Testis (tissue), 3 donors: Measurements from ENCODE around the gene DOC2A. TPM values are rescaled to one million over a fixed set of nuclear protein-coding genes. Genes with fewer than 3 reads are reported as not detected.

ENCODE experiments used
- DNase-seq: peaks from one replicate; pipeline ENCODE4 v3.0.0-alpha.2; 2019
- H3K27ac ChIP-seq, 2 donors: fragments of 200-600 bp; sonication (generic); one replicate each; pipeline ENCODE4 v1.5.1; 2019
- H3K27me3 ChIP-seq: fragments of 200-600 bp; sonication (generic); one replicate; pipeline ENCODE4 v1.5.1; 2019
- H3K36me3 ChIP-seq: fragments of 200-600 bp; sonication (generic); one replicate; pipeline ENCODE4 v1.5.1; 2017; ENCODE audit warnings: low read depth; ENCODE audit errors: missing control alignments
- H3K4me1 ChIP-seq: fragments of 200-600 bp; sonication (generic); one replicate; pipeline ENCODE4 v1.5.1; 2019
- H3K4me3 ChIP-seq, 2 donors: fragments of 200-600 bp; sonication (generic); one replicate each; pipeline ENCODE4 v1.5.1; 2017 to 2019
- H3K9me3 ChIP-seq: fragments of 200-600 bp; sonication (generic); one replicate; pipeline ENCODE4 v1.5.1; 2017
- CTCF ChIP-seq, 3 experiments: fragments of 450-650 bp in 2 of 3; fragments of 200-600 bp in 1 of 3; sonication (generic) in 1 of 3; IDR thresholded peaks; one replicate each; pipeline ENCODE4 v1.5.1; 2016 to 2019; ENCODE audit warnings: antibody characterized with exemption in 3 of 3, mild to moderate bottlenecking in 2 of 3, moderate library complexity in 1 of 3
- POLR2A ChIP-seq: fragments of 450-650 bp; IDR thresholded peaks from one replicate; pipeline ENCODE4 v1.6.1; 2017; ENCODE audit warnings: antibody characterized with exemption, mild to moderate bottlenecking, moderate library complexity
- WGBS, 2 donors: methylation state at CpG; one replicate each; pipeline ENCODE4 v1.1.5; 2018; 5-methylcytosine and 5-hydroxymethylcytosine counted together
- intact Hi-C: fragments of 100-400 bp; cut with DNase I; formaldehyde crosslinking; loops from one replicate; pipeline ENCODE4 v1.15.1; 2023; ENCODE audit warnings: low total_unique reads
- polyA plus RNA-seq: library from polyadenylated mRNA; stranded (reverse); fragments of 350-450 nt; fragmentation: Illumina TruSeq; extraction: RNeasy Lipid Tissue Mini Kit (QIAGEN cat#74804); gene quantifications from one replicate; pipeline ENCODE4 v1.2.3, GENCODE V29; 2014; ENCODE audit warnings: low read depth, low replicate concordance; ENCODE audit not compliant: insufficient read depth
- total RNA-seq, 2 donors: library from RNA; depleted of rRNA; stranded (reverse); fragments of >200 nt; gene quantifications; one replicate each; pipeline ENCODE4 v1.2.3, GENCODE V29; 2016

Gene DOC2A
- total and polyA plus RNA-seq, 3 donors from 2014 or later, result 28.3 to 75.1 (median 45.3) TPM

GRCh38 chr16:29993903-29994599 is 16.8 kb downstream of the DOC2A start:
- peak overlapping the region in 1 of 2 donors; percentile 90 for H3K27ac ChIP-seq
- no peaks in the 10 kb centered on the region for H3K9me3 ChIP-seq
- peaks cover 17% of the 10 kb centered on the region for H3K4me1 ChIP-seq
- intact Hi-C loops, result no loop called here
- no peaks in the 10 kb centered on the region for H3K27me3 ChIP-seq
- DNase-seq, result no peak
- H3K36me3 ChIP-seq, result no peaks in the 10 kb centered on the region
- TF ChIP-seq CTCF (IDR thresholded peaks at IDR 0.05) (no peak), POLR2A (no peak)
- WGBS, 2 donors, result 84 to 89% methylated on average over 9 of the region's 9 CpGs
- no peak overlapping the region for H3K4me3 ChIP-seq

- TF ChIP-seq POLR2A (no peak), CTCF (IDR thresholded peaks at IDR 0.05) (no peak)
- H3K4me3 ChIP-seq, result no peak overlapping the region
- DNase-seq, result no peak
- WGBS, 2 donors, result 85 to 88% methylated on average over 18 to 25 of the region's 25 CpGs
- no peaks in the 10 kb centered on the region for H3K27me3 ChIP-seq
- peaks cover 17% of the 10 kb centered on the region for H3K4me1 ChIP-seq
- H3K9me3 ChIP-seq, result no peaks in the 10 kb centered on the region
- no peaks in the 10 kb centered on the region for H3K36me3 ChIP-seq
- intact Hi-C loops, result no loop called here
- H3K27ac ChIP-seq, result no peak overlapping the region
Measured at GRCh38 chr16:29993191-29993902, 17.5 kb downstream of the DOC2A start.

- no peaks in the 10 kb centered on the region for H3K9me3 ChIP-seq
- no peaks in the 10 kb centered on the region for H3K36me3 ChIP-seq
- 47 to 51% methylated on average over 7 of the region's 7 CpGs for WGBS, 2 donors
- TF ChIP-seq CTCF (IDR thresholded peaks at IDR 0.05), result no peak
- TF ChIP-seq POLR2A, result no peak
- no peak overlapping the region for H3K4me3 ChIP-seq
- intact Hi-C loops, result no loop called here
- no peaks in the 10 kb centered on the region for H3K27me3 ChIP-seq
- peak; percentile 56 for DNase-seq
- peak overlapping the region in 1 of 2 donors; percentile 47 for H3K27ac ChIP-seq
- peaks cover 17% of the 10 kb centered on the region for H3K4me1 ChIP-seq
Measured at GRCh38 chr16:29992344-29992967, 18.4 kb downstream of the DOC2A start.

GRCh38 chr16:29991571-29991904 is 19.3 kb downstream of the DOC2A start:
- DNase-seq, result no peak
- intact Hi-C loops, result no loop called here
- Histone ChIP-seq H3K4me3 (no peak overlapping the region), H3K36me3 (no peaks in the 10 kb centered on the region), H3K9me3 (no peaks in the 10 kb centered on the region), H3K27ac (peak overlapping the region in 1 of 2 donors; percentile 47), H3K27me3 (no peaks in the 10 kb centered on the region), H3K4me1 (peaks cover 13% of the 10 kb centered on the region)
- TF ChIP-seq POLR2A, result no peak
- no peak for TF ChIP-seq CTCF (IDR thresholded peaks at IDR 0.05)
- WGBS, 2 donors, result 72 to 80% methylated on average over 1 to 5 of the region's 5 CpGs
